GM12864 (cell line): ENCODE results near the gene TWIST2.

Experiments
- DNase-seq: peaks from one replicate; pipeline ENCODE4 v3.0.0-alpha.2; 2011; ENCODE audit warnings: low read depth
- H3K4me3 ChIP-seq: 2 replicates; pipeline ENCODE4 v1.5.1; 2011; ENCODE audit warnings: mild to moderate bottlenecking, low read depth, low read length, control low read depth
- CTCF ChIP-seq: IDR thresholded peaks from 2 replicates; pipeline ENCODE4 v1.5.1; 2011; ENCODE audit warnings: low read depth, mild to moderate bottlenecking, moderate library complexity, low read length, control low read depth, inconsistent platforms; ENCODE audit errors: missing control alignments

The TWIST2 gene

GRCh38 chr2:238924032-238924431, 76.1 kb downstream of the TWIST2 start:
- H3K4me3 ChIP-seq, result no peak overlapping the region
- no peak for TF ChIP-seq CTCF
- DNase-seq, result no peak

GRCh38 chr2:238924796-238925195, 76.9 kb downstream of the TWIST2 start:
- H3K4me3 ChIP-seq, result no peak overlapping the region
- no peak for TF ChIP-seq CTCF
- no peak for DNase-seq

GRCh38 chr2:238925281-238925680, 77.4 kb downstream of the TWIST2 start:
- DNase-seq, result no peak
- no peak for TF ChIP-seq CTCF
- H3K4me3 ChIP-seq, result no peak overlapping the region

- H3K4me3 ChIP-seq, result no peak overlapping the region
- no peak for DNase-seq
- TF ChIP-seq CTCF, result no peak
These were observed 78.1 kb downstream of the TWIST2 start for GRCh38 chr2:238925816-238926521.

GRCh38 chr2:238926761-238927611, 79.1 kb downstream of the TWIST2 start:
- TF ChIP-seq CTCF, result no peak
- no peak overlapping the region for H3K4me3 ChIP-seq
- DNase-seq, result no peak

- TF ChIP-seq CTCF, result no peak
- DNase-seq, result no peak
- H3K4me3 ChIP-seq, result no peak overlapping the region
These were observed 80.0 kb downstream of the TWIST2 start for GRCh38 chr2:238927746-238928519.
